Karpas-422 (cell line): Measurements from ENCODE around the gene MICALL1. TPM values are rescaled to one million over a fixed set of nuclear protein-coding genes. Genes with fewer than 3 reads are reported as not detected.
"Not testable (repeated sequence)": the region's sequence is repeated elsewhere in the genome, so short reads cannot be mapped to it uniquely, and the experiment has no call there.

ENCODE experiments used
- DNase-seq: peaks from one replicate; pipeline ENCODE4 v3.0.0-alpha.2; 2015
- H2AFZ ChIP-seq: fragments of 200-600 bp; sonication (generic); 2 replicates; pipeline ENCODE4 v1.6.1; 2014; ENCODE audit warnings: antibody characterized with exemption, low read length, mixed read lengths
- H3K27ac ChIP-seq: fragments of 200-600 bp; sonication (generic); 2 replicates; pipeline ENCODE4 v1.5.1; 2014; ENCODE audit warnings: mild to moderate bottlenecking, low read length, moderate library complexity
- H3K27me3 ChIP-seq: fragments of 200-600 bp; sonication (generic); 2 replicates; pipeline ENCODE4 v1.6.1; 2014; ENCODE audit warnings: low read length, mixed read lengths
- H3K36me3 ChIP-seq: fragments of 200-600 bp; sonication (generic); 2 replicates; pipeline ENCODE4 v1.6.1; 2014; ENCODE audit warnings: low read length, mixed read lengths; ENCODE audit not compliant: insufficient read depth
- H3K4me1 ChIP-seq: fragments of 200-600 bp; sonication (generic); 2 replicates; pipeline ENCODE4 v1.6.1; 2014; ENCODE audit warnings: mild to moderate bottlenecking, low read length, mixed read lengths
- H3K4me2 ChIP-seq: fragments of 200-600 bp; sonication (generic); 2 replicates; pipeline ENCODE4 v1.6.1; 2014; ENCODE audit warnings: low read length, low read depth, mild to moderate bottlenecking; ENCODE audit not compliant: poor library complexity, severe bottlenecking
- H3K4me3 ChIP-seq: fragments of 200-600 bp; sonication (generic); 2 replicates; pipeline ENCODE4 v1.5.1; 2014; ENCODE audit warnings: mild to moderate bottlenecking, antibody characterized with exemption, low read length, mixed read lengths
- H3K79me2 ChIP-seq: fragments of 200-600 bp; sonication (generic); 2 replicates; pipeline ENCODE4 v1.6.1; 2014; ENCODE audit warnings: mild to moderate bottlenecking, low read length, mixed read lengths
- H3K9ac ChIP-seq: fragments of 200-600 bp; sonication (generic); 2 replicates; pipeline ENCODE4 v1.6.0; 2014; ENCODE audit warnings: low read length
- H3K9me2 ChIP-seq: fragments of 200-600 bp; sonication (generic), shearing (Covaris generic); replicated peaks from 2 replicates; pipeline ENCODE4 v1.6.0; 2014; ENCODE audit warnings: mild to moderate bottlenecking, low read length, moderate library complexity; ENCODE audit not compliant: insufficient read depth
- H3K9me3 ChIP-seq: fragments of 300-700, 200-600 bp; sonication (generic); 2 replicates; pipeline ENCODE4 v1.6.1; 2014; ENCODE audit warnings: low read length, mixed read lengths
- H4K20me1 ChIP-seq: fragments of 200-600 bp; sonication (generic); 2 replicates; pipeline ENCODE4 v1.6.1; 2014; ENCODE audit warnings: mild to moderate bottlenecking, antibody characterized with exemption, low read length, low read depth; ENCODE audit not compliant: insufficient read depth
- total RNA-seq: library from RNA; depleted of rRNA; stranded (reverse); fragments of >200 nt; shearing (Covaris generic); gene quantifications from 2 replicates; pipeline ENCODE4 v1.2.3, GENCODE V29; 2014; ENCODE audit warnings: low replicate concordance

MICALL1 gene
- total RNA-seq, 1 experiment from 2014 or later = 14.3 TPM

GRCh38 chr22:37953437-37954179 lies 47.5 kb downstream of the MICALL1 start, which contains the start of the genes C22orf23 and POLR2F:
Gene C22orf23 (minus strand): TSS chr22:37953601. CDS start chr22:37953149, 452 bp downstream.
Gene POLR2F (plus strand): TSS chr22:37953699. CDS start chr22:37953788, 89 bp downstream.
- Histone ChIP-seq H3K4me2 (peak within 1 kb of the TSS; percentile 91), H3K27me3 (no peaks in the 10 kb centered on the region)
- DNase-seq = peak; percentile 99

GRCh38 chr22:37954686-37955085 lies 48.6 kb downstream of the MICALL1 start:
- no peak for DNase-seq
- Histone ChIP-seq H3K9me2 (no peaks in the 10 kb centered on the region), H3K9me3 (no peaks in the 10 kb centered on the region), H3K27me3 (no peaks in the 10 kb centered on the region), H3K27ac (no peak overlapping the region), H3K4me3 (peak overlapping the region; percentile 85), H3K9ac (peak overlapping the region; percentile 86), H3K79me2 (peaks cover 37% of the 10 kb centered on the region), H3K4me2 (peak overlapping the region; percentile 91), H3K4me1 (peaks cover 16% of the 10 kb centered on the region), H4K20me1 (no peaks in the 10 kb centered on the region), H3K36me3 (peaks cover 29% of the 10 kb centered on the region; the same call in 1 of the 2 replicates), H2AFZ (no peak overlapping the region)

More at GRCh38 chr22:37953437-37954179, 47.5 kb downstream of the MICALL1 start, which contains the start of the genes C22orf23 and POLR2F:
- Histone ChIP-seq H3K4me3 (peak within 1 kb of the TSS; percentile 85), H3K4me1 (peaks cover 16% of the 10 kb centered on the region), H2AFZ (peak within 1 kb of the TSS; percentile 87), H4K20me1 (no peaks in the 10 kb centered on the region), H3K9ac (peak within 1 kb of the TSS; percentile 86), H3K79me2 (peaks cover 35% of the 10 kb centered on the region), H3K36me3 (peaks cover 19% of the 10 kb centered on the region; the same call in 1 of the 2 replicates), H3K27ac (no peak within 1 kb of the TSS), H3K9me3 (no peaks in the 10 kb centered on the region), H3K9me2 (no peaks in the 10 kb centered on the region)

GRCh38 chr22:37955825-37956397 lies 49.8 kb downstream of the MICALL1 start:
- Histone ChIP-seq H3K36me3 (peaks cover 31% of the 10 kb centered on the region; the same call in 1 of the 2 replicates), H3K79me2 (peaks cover 37% of the 10 kb centered on the region), H3K4me1 (peaks cover 16% of the 10 kb centered on the region)
- H3K9me3 ChIP-seq, H3K4me2 ChIP-seq, DNase-seq, H3K27me3 ChIP-seq, H2AFZ ChIP-seq, H4K20me1 ChIP-seq, H3K9ac ChIP-seq, H3K9me2 ChIP-seq, H3K4me3 ChIP-seq, H3K27ac ChIP-seq: not testable (repeated sequence)

GRCh38 chr22:37957232-37957631 lies 51.1 kb downstream of the MICALL1 start:
- Histone ChIP-seq H3K79me2 (peaks cover 37% of the 10 kb centered on the region), H3K9me3 (no peaks in the 10 kb centered on the region), H3K4me3 (no peak overlapping the region), H3K27ac (no peak overlapping the region), H3K9ac (no peak overlapping the region), H3K36me3 (peaks cover 31% of the 10 kb centered on the region; the same call in 1 of the 2 replicates), H3K9me2 (no peaks in the 10 kb centered on the region), H3K4me1 (peaks cover 16% of the 10 kb centered on the region), H4K20me1 (no peaks in the 10 kb centered on the region), H3K27me3 (no peaks in the 10 kb centered on the region), H3K4me2 (no peak overlapping the region), H2AFZ (no peak overlapping the region)
- DNase-seq = no peak

- H4K20me1 ChIP-seq = no peaks in the 10 kb centered on the region
- H3K36me3 ChIP-seq = peaks cover 31% of the 10 kb centered on the region; the same call in 1 of the 2 replicates
- peaks cover 28% of the 10 kb centered on the region for H3K79me2 ChIP-seq
- no peak overlapping the region for H3K4me3 ChIP-seq
- no peak overlapping the region for H2AFZ ChIP-seq
- no peaks in the 10 kb centered on the region for H3K9me3 ChIP-seq
- H3K9me2 ChIP-seq = no peaks in the 10 kb centered on the region
- no peak overlapping the region for H3K9ac ChIP-seq
- H3K4me1 ChIP-seq = peaks cover 16% of the 10 kb centered on the region
- H3K27me3 ChIP-seq = no peaks in the 10 kb centered on the region
- no peak overlapping the region for H3K27ac ChIP-seq
- no peak overlapping the region for H3K4me2 ChIP-seq
- DNase-seq = no peak
Observed at GRCh38 chr22:37959231-37959825, 53.2 kb downstream of the MICALL1 start.

GRCh38 chr22:37961062-37961461 lies 55.0 kb downstream of the MICALL1 start:
- Histone ChIP-seq H3K4me2 (no peak overlapping the region), H3K4me1 (peaks cover 8% of the 10 kb centered on the region), H2AFZ (no peak overlapping the region), H3K9ac (no peak overlapping the region), H3K36me3 (peaks cover 39% of the 10 kb centered on the region), H4K20me1 (peaks cover 10% of the 10 kb centered on the region), H3K79me2 (peaks cover 19% of the 10 kb centered on the region), H3K27ac (no peak overlapping the region), H3K27me3 (no peaks in the 10 kb centered on the region), H3K9me2 (no peaks in the 10 kb centered on the region), H3K4me3 (no peak overlapping the region), H3K9me3 (no peaks in the 10 kb centered on the region)
- no peak for DNase-seq

- H4K20me1 ChIP-seq = peaks cover 10% of the 10 kb centered on the region
- no peaks in the 10 kb centered on the region for H3K9me3 ChIP-seq
- no peak overlapping the region for H2AFZ ChIP-seq
- H3K79me2 ChIP-seq = peaks cover 7% of the 10 kb centered on the region
- no peaks in the 10 kb centered on the region for H3K27me3 ChIP-seq
- H3K27ac ChIP-seq = no peak overlapping the region
- no peak overlapping the region for H3K9ac ChIP-seq
- no peak overlapping the region for H3K4me3 ChIP-seq
- H3K36me3 ChIP-seq = peaks cover 16% of the 10 kb centered on the region
- no peak overlapping the region for H3K4me2 ChIP-seq
- H3K4me1 ChIP-seq = peaks cover 8% of the 10 kb centered on the region
- H3K9me2 ChIP-seq = no peaks in the 10 kb centered on the region
- DNase-seq = no peak
Observed at GRCh38 chr22:37965940-37966664, 60.0 kb downstream of the MICALL1 start.
